ENCODE measurements around the gene MRO. TPM values are rescaled to one million over a fixed set of nuclear protein-coding genes. Genes with fewer than 3 reads are reported as not detected.

The MRO gene
- total RNA-seq, 1 experiment from 2014 or later: 0.84 TPM

DNA sequence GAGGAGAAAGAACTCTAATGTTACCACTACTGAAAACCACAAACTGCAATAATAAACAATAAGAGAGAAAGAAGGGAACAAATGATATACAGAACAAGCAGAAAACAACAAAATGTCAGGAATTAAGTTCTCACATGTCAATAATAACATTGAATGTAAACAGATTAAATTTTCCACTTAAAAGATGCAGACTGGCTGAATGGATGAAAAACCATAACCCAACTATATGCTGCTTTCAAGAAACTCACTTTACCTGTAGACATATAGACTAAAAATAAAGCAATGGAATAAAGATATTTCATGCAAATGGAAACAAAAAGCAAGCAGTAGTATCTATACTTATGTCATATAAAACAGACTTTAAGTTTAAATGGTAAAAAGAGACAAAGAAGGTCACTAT lies 50.4 kb downstream of the MRO start (continued):
- TF ChIP-seq, protein P1, sequence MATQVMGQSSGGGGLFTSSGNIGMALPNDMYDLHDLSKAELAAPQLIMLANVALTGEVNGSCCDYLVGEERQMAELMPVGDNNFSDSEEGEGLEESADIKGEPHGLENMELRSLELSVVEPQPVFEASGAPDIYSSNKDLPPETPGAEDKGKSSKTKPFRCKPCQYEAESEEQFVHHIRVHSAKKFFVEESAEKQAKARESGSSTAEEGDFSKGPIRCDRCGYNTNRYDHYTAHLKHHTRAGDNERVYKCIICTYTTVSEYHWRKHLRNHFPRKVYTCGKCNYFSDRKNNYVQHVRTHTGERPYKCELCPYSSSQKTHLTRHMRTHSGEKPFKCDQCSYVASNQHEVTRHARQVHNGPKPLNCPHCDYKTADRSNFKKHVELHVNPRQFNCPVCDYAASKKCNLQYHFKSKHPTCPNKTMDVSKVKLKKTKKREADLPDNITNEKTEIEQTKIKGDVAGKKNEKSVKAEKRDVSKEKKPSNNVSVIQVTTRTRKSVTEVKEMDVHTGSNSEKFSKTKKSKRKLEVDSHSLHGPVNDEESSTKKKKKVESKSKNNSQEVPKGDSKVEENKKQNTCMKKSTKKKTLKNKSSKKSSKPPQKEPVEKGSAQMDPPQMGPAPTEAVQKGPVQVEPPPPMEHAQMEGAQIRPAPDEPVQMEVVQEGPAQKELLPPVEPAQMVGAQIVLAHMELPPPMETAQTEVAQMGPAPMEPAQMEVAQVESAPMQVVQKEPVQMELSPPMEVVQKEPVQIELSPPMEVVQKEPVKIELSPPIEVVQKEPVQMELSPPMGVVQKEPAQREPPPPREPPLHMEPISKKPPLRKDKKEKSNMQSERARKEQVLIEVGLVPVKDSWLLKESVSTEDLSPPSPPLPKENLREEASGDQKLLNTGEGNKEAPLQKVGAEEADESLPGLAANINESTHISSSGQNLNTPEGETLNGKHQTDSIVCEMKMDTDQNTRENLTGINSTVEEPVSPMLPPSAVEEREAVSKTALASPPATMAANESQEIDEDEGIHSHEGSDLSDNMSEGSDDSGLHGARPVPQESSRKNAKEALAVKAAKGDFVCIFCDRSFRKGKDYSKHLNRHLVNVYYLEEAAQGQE (IDR thresholded peaks at IDR 0.05; ENCODE audit: low read depth): no peak
- no peak for TF ChIP-seq ZFX (IDR thresholded peaks at IDR 0.05)
- TF ChIP-seq YY1 (IDR thresholded peaks at IDR 0.05; ENCODE audit: extremely low read depth, insufficient replicate concordance, low read depth, low read length): no peak
- TF ChIP-seq ELF1 (IDR thresholded peaks at IDR 0.05; ENCODE audit: borderline replicate concordance, low read depth): no peak
- no peak for TF ChIP-seq CEBPB (IDR thresholded peaks at IDR 0.05; ENCODE audit: low read depth)
- TF ChIP-seq POLR2A (IDR thresholded peaks at IDR 0.05; ENCODE audit: borderline replicate concordance, extremely low read depth, insufficient read depth, insufficient read length): no peak
- no peak for TF ChIP-seq SIN3A (IDR thresholded peaks at IDR 0.05; ENCODE audit: low read depth)

DNA sequence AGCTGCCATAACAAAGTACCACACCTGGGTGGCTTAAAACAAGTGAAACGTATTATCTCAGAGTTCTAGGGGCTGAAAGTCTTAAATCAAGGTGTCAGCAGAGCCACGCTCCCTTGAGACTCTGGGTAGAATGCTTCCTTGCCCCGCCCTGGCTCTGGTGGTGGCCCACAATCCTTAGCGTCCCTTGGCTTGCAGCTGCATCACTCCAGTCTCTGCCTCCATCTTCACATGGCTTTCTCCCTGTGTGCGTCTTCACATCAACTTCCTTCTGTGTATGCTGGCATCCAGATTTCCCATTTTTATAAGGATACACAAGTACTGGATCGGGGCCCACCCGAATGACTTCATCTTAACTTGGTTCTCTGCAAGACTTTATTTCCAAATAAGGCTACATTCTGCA lies 62.5 kb downstream of the MRO start:
- BruUV-seq (replicated peaks): no TSS peak
- POLR2A ChIA-PET: no interaction called here
- Histone ChIP-seq H3K27ac (ENCODE audit: low read depth, low read length) (no peak overlapping the region), H3K27me3 (ENCODE audit: insufficient read depth, low read length) (0 out of 2 replicates have a peak, but pooled peaks cover 6% of the 10 kb centered on the region), H3K79me2 (ENCODE audit: insufficient read depth, low read length) (no peaks in the 10 kb centered on the region), H3K4me3 (replicated peaks in 1 of 2; ENCODE audit: low read depth in 1 of 2, low read length in 2 of 2) (no peak overlapping the region), H3K9me2 (ENCODE audit: insufficient read depth) (no peaks in the 10 kb centered on the region), H3K9me3 (ENCODE audit: control insufficient read depth in 1 of 2, insufficient read depth in 1 of 2, low read depth in 1 of 2, low read length in 2 of 2) (0 out of 4 replicates have a peak, but pooled peaks cover 0 to 6% of the 10 kb centered on the region in 2 experiments), H4K20me1 (ENCODE audit: insufficient read depth) (no peaks in the 10 kb centered on the region), H2AFZ (ENCODE audit: low read depth, low read length, poor library complexity, severe bottlenecking) (no peak overlapping the region), H3K36me3 (ENCODE audit: control insufficient read depth in 1 of 2, insufficient read depth in 2 of 2, low read length in 2 of 2) (no peaks in the 10 kb centered on the region), H3K4me1 (ENCODE audit: control insufficient read depth in 1 of 2, insufficient read depth in 2 of 2, low read length in 2 of 2) (no peaks in the 10 kb centered on the region), H3K9ac (ENCODE audit: low read length) (no peak overlapping the region), H3K4me2 (ENCODE audit: low read length) (no peak overlapping the region)
- CTCF ChIA-PET: no interaction called here
- TF ChIP-seq YY1 (IDR thresholded peaks at IDR 0.05; ENCODE audit: extremely low read depth, insufficient replicate concordance, low read depth, low read length) (no peak), ELF1 (IDR thresholded peaks at IDR 0.05; ENCODE audit: borderline replicate concordance, low read depth) (no peak), EZH2 (IDR thresholded peaks at IDR 0.05) (no peak)
- RAD21 ChIA-PET (ENCODE audit: low non-redundant PET in 1 of 2, low total read pairs in 2 of 2, uncharacterized antibody in 2 of 2, unreplicated experiment in 2 of 2): no interaction called here
- no peak for DNase-seq (ENCODE audit: low read depth, low spot score)
- no peak for ATAC-seq
- intact Hi-C loops (cut with micrococcal nuclease): no loop called here

Data from HCT116 (cell line).